Heart right ventricle (tissue), 16 donors: ENCODE data around the gene RNF103. TPM values are rescaled to one million over a fixed set of nuclear protein-coding genes. Genes with fewer than 3 reads are reported as not detected.

Source experiments
- ATAC-seq, 8 donors: fragments of 200-7000 bp; cut with Tn5 transposase; one replicate each; pipeline ENCODE4 v1.9.1; 2020; ENCODE audit warnings: mild to moderate bottlenecking in 8 of 8, moderate library complexity in 8 of 8, moderate number of reproducible peaks in 1 of 8
- DNase-seq, 2 donors: peaks; one replicate each; pipeline ENCODE4 v3.0.0-alpha.2; 2020
- H3K27ac ChIP-seq, 10 donors: fragments of 200-600 bp; sonication (generic) in 2 of 10; one replicate each; pipeline versions ENCODE4 v1.5.0 to v1.8.0; 2020 to 2022; ENCODE audit warnings: mild to moderate bottlenecking in 3 of 10
- H3K27me3 ChIP-seq, 7 donors: fragments of 200-600 bp; one replicate each; pipeline ENCODE4 v1.8.0; 2021 to 2022; ENCODE audit warnings: mild to moderate bottlenecking in 2 of 7
- H3K36me3 ChIP-seq, 9 donors: fragments of 200-600 bp; sonication (generic) in 1 of 9; one replicate each; pipeline versions ENCODE4 v1.5.0 to v1.8.0; 2020 to 2022; ENCODE audit warnings: mild to moderate bottlenecking in 2 of 9
- H3K4me1 ChIP-seq, 9 donors: fragments of 200-600 bp; sonication (generic) in 1 of 9; one replicate each; pipeline versions ENCODE4 v1.5.0 to v1.8.0; 2020 to 2022; ENCODE audit warnings: mild to moderate bottlenecking in 4 of 9
- H3K4me3 ChIP-seq, 10 donors: fragments of 200-600 bp; sonication (generic) in 2 of 10; one replicate each; pipeline versions ENCODE4 v1.5.0 to v1.8.0; 2020 to 2022; ENCODE audit warnings: mild to moderate bottlenecking in 7 of 10, moderate library complexity in 2 of 10
- H3K9me3 ChIP-seq, 11 donors: fragments of 200-600 bp in 10 of 11; sonication (generic) in 2 of 11; one replicate each; pipeline versions ENCODE4 v1.5.0 to v1.8.0; 2013 to 2022; ENCODE audit warnings: mild to moderate bottlenecking in 2 of 11, control low read depth in 1 of 11, moderate library complexity in 1 of 11
- CTCF ChIP-seq, 9 donors: fragments of 200-600 bp; sonication (generic) in 2 of 9; IDR thresholded peaks; one replicate each; pipeline versions ENCODE4 v1.5.0 to v1.8.0; 2021 to 2022; ENCODE audit warnings: antibody characterized with exemption in 9 of 9, mild to moderate bottlenecking in 5 of 9, moderate library complexity in 1 of 9
- WGBS, 2 donors: extraction: QIAGEN DNeasy Blood & Tissue Kit; methylation state at CpG; one replicate each; pipeline ENCODE4 v1.1.7; 2013; ENCODE audit warnings: inconsistent platforms in 1 of 2; 5-methylcytosine and 5-hydroxymethylcytosine counted together
- intact Hi-C, 10 donors: fragments of 100-400 bp; cut with DNase I; formaldehyde crosslinking; loops; one replicate each; pipeline versions ENCODE4 v1.11.1 to v1.14.2; 2022
- polyA plus RNA-seq, 2 donors: library from polyadenylated mRNA; stranded (reverse); fragments of 200-250 nt; gene quantifications; one replicate each; pipeline ENCODE4 v1.2.3, GENCODE V29; 2013
- total RNA-seq, 10 donors: library from RNA; stranded (reverse); fragmentation: NEBNext Ultra II Directional in 3 of 10; extraction: Animal tissue kit (Norgen Biotek cat#: 25700) in 3 of 10; gene quantifications; one replicate each; pipeline versions ENCODE4 v1.2.1 to v1.2.4, GENCODE V29; 2021 to 2023
- donor health status: Arrhythmogenic right ventricular cardiomyopathy.
- donor health status: ischemic (EF 13 %, LVEDD 7.1; RV severe dilation, severe dysfunction).
- donor health status: healthy with polysubstance abuse.
- donor health status: DM: no; HTN: yes; CAD: no.
- donor health status: DM: no; HTN: no; CAD: no.
- donor health status: ischemic (EF 25% LVEDD 6.9; RV normal size, moderate dysfunction).
- donor health status: ischemic (EF 25% LVEDD 5.7; RV mildly dilated, moderate dysfunction).
- donor health status: healthy.
- donor health status: DM: yes; HTN: yes; CAD: no.
- donor health status: Ischemic cardiomyopathy.
- donor health status: ischemic (EF 35%, LVEDD 5.7; RV mildly dilated, moderate dysfunction).
- donor health status: nonischemic (EF 11% LVEDD 7.7; RV severe dilation, severe dysfunction).
- donor health status: DM: yes; HTN: yes; CAD: no.
- donor health status: PGD.
- donor health status: ischemic (EF 29% LVEDD 5.4; RV normal size, mild dysfunction).
- donor health status: nonischemic (EF 23%, LVEDD 6.1; RV moderate dilation, normal function).

RNF103 gene
- total and polyA plus RNA-seq, 12 donors: 31.8 to 83.0 (median 56.2) TPM

GRCh38 chr2:86633155-86633651 lies 9.5 kb upstream of the RNF103 start:
- peak; percentile 49 to 91 (median 77) for ATAC-seq
- H3K9me3 ChIP-seq: peaks cover 0 to 3% (median 0%) of the 10 kb centered on the region in 11 donors
- no peaks in the 10 kb centered on the region for H3K36me3 ChIP-seq
- 57 to 65% methylated on average over 5 of the region's 5 CpGs for WGBS, 2 donors
- intact Hi-C loops: loop anchor here in 1 of 10 donors (10.0 kb wide), 1 partner anchor 62 kb away; no protein-coding TSS in a partner anchor
- peak; percentile 29 to 31 for DNase-seq
- H3K27ac ChIP-seq: peak overlapping the region in 5 of 10 donors; percentile 5 to 37 (median 23)
- H3K27me3 ChIP-seq: no peaks in the 10 kb centered on the region
- TF ChIP-seq CTCF (IDR thresholded peaks at IDR 0.05): no peak
- peaks cover 0 to 28% (median 0%) of the 10 kb centered on the region in 9 donors for H3K4me1 ChIP-seq
- no peak overlapping the region for H3K4me3 ChIP-seq

- Histone ChIP-seq H3K9me3 (no peaks in the 10 kb centered on the region), H3K27me3 (no peaks in the 10 kb centered on the region), H3K27ac (peak overlapping the region in 5 of 10 donors; percentile 5 to 37 (median 23)), H3K36me3 (no peaks in the 10 kb centered on the region), H3K4me3 (no peak overlapping the region), H3K4me1 (peaks cover 0 to 28% (median 0%) of the 10 kb centered on the region in 9 donors)
- intact Hi-C loops: loop anchor here in 1 of 10 donors (10.0 kb wide), 1 partner anchor 62 kb away; no protein-coding TSS in a partner anchor
- ATAC-seq (peak in 5 of 8 donors; percentile 19 to 56 (median 43)), DNase-seq (no peak)
- 59 to 60% methylated on average over 2 of the region's 2 CpGs for WGBS, 2 donors
- no peak for TF ChIP-seq CTCF (IDR thresholded peaks at IDR 0.05)
These were observed 9.0 kb upstream of the RNF103 start for GRCh38 chr2:86632672-86633071.

GRCh38 chr2:86631846-86632485 lies 8.3 kb upstream of the RNF103 start:
- 64 to 67% methylated on average over 10 of the region's 10 CpGs for WGBS, 2 donors
- ATAC-seq: peak in 1 of 8 donors; percentile 7
- Histone ChIP-seq H3K36me3 (no peaks in the 10 kb centered on the region), H3K27ac (no peak overlapping the region), H3K4me3 (no peak overlapping the region), H3K27me3 (no peaks in the 10 kb centered on the region), H3K4me1 (peaks cover 0 to 28% (median 0%) of the 10 kb centered on the region in 9 donors), H3K9me3 (no peaks in the 10 kb centered on the region)
- DNase-seq: no peak
- no peak for TF ChIP-seq CTCF (IDR thresholded peaks at IDR 0.05)
- intact Hi-C loops: loop anchor here in 1 of 10 donors (10.0 kb wide), 1 partner anchor 63 kb away; no protein-coding TSS in a partner anchor

- ATAC-seq: no peak
- WGBS, 2 donors: 57 to 73% methylated on average over 3 of the region's 3 CpGs
These were observed 4.4 kb upstream of the RNF103 start for GRCh38 chr2:86628091-86628522.

More at GRCh38 chr2:86628091-86628522, 4.4 kb upstream of the RNF103 start:
- DNase-seq: no peak
- Histone ChIP-seq H3K27ac (no peak overlapping the region), H3K4me1 (peaks cover 0 to 25% (median 5%) of the 10 kb centered on the region in 9 donors), H3K9me3 (no peaks in the 10 kb centered on the region), H3K27me3 (no peaks in the 10 kb centered on the region), H3K36me3 (no peaks in the 10 kb centered on the region), H3K4me3 (no peak overlapping the region)
- no peak for TF ChIP-seq CTCF (IDR thresholded peaks at IDR 0.05)
- intact Hi-C loops: loop anchor here in 3 of 10 donors (10.0 kb wide), 3 partner anchors 77 to 127 kb away; no protein-coding TSS in a partner anchor
